K562 (cell line): ENCODE results near the gene TRIM4. TPM values are rescaled to one million over a fixed set of nuclear protein-coding genes. Genes with fewer than 3 reads are reported as not detected.

ENCODE experiments used
- ATAC-seq: fragments of 200-7000 bp; cut with Tn5 transposase; 3 replicates; pipeline ENCODE4 v1.9.1; 2020; ENCODE audit warnings: moderate library complexity
- BruUV-seq: library from RNA; stranded (reverse); fragments of 400-500 nt; replicated peaks from 2 replicates; lab custom pipeline; 2021; lab: Mats Ljungman, UMichigan
- CTCF ChIA-PET: fragments of 300-600 bp; formaldehyde crosslinking; extraction: SDS; loops from one replicate; lab custom pipeline; 2021; ENCODE audit warnings: low intra/inter-chr PET ratio; lab: Yijun Ruan, JAX
- POLR2A ChIA-PET: fragments of 300-600, 350-650 bp; sonication (Branson Sonifier 250); formaldehyde crosslinking; extraction: SDS; loops from one replicate; lab custom pipeline; 2021; ENCODE audit warnings: antibody characterized with exemption, inconsistent platforms; lab: Yijun Ruan, JAX
- DNase-seq, 4 experiments: peaks; one replicate each; pipeline versions ENCODE4 v3.0.0 to v3.0.0-alpha.2; 2011 to 2018; ENCODE audit warnings: low spot score in 3 of 4, mixed read lengths in 3 of 4; ENCODE audit errors: extremely low read depth in 1 of 4
- FAIRE-seq: peaks from 2 replicates; lab custom pipeline; 2011; peaks lifted over from hg19 to GRCh38; lab: Jason Lieb, UNC
- H2AFZ ChIP-seq: 2 replicates; pipeline ENCODE4 v1.6.0; 2011; ENCODE audit warnings: low read depth, low read length, control low read depth, inconsistent platforms
- H3K27ac ChIP-seq: fragments of 200-600 bp; 3 replicates; pipeline ENCODE4 v1.8.0; 2011; ENCODE audit warnings: low read depth, mild to moderate bottlenecking, control low read depth, inconsistent platforms, low read length, moderate library complexity, mixed read lengths; ENCODE audit errors: extremely low read depth
- H3K27me3 ChIP-seq, 2 experiments: fragments of 300-600 bp in 1 of 2; 2 replicates in 1 of 2; 3 replicates in 1 of 2; pipeline versions ENCODE4 v1.6.0 to v1.8.0; 2011; ENCODE audit warnings: inconsistent platforms in 2 of 2, low read length in 2 of 2, mild to moderate bottlenecking in 1 of 2, mixed read lengths in 1 of 2, moderate library complexity in 1 of 2; ENCODE audit not compliant: control insufficient read depth in 2 of 2, insufficient read depth in 2 of 2
- H3K36me3 ChIP-seq: fragments of 300-600 bp; 3 replicates; pipeline ENCODE4 v1.8.0; 2011; ENCODE audit warnings: mild to moderate bottlenecking, low read length, inconsistent platforms; ENCODE audit not compliant: control insufficient read depth, insufficient read depth
- H3K4me1 ChIP-seq, 2 experiments: fragments of 200-600 bp in 1 of 2; replicated peaks in 1 of 2; 2 replicates in 1 of 2; 3 replicates in 1 of 2; pipeline versions ENCODE4 v1.5.1 to v1.8.0; 2011; ENCODE audit warnings: inconsistent platforms in 2 of 2, low read length in 2 of 2, mild to moderate bottlenecking in 1 of 2, mixed read lengths in 1 of 2, moderate library complexity in 1 of 2; ENCODE audit not compliant: control insufficient read depth in 2 of 2, insufficient read depth in 2 of 2
- H3K4me2 ChIP-seq: 2 replicates; pipeline ENCODE4 v1.6.1; 2011; ENCODE audit warnings: low read length, control low read depth, inconsistent platforms, mixed read lengths; ENCODE audit not compliant: insufficient read depth
- H3K4me3 ChIP-seq: fragments of 200-600 bp; sonication (generic), shearing (Covaris generic); 2 replicates; pipeline ENCODE4 v1.5.1; 2016; ENCODE audit warnings: control low read depth, inconsistent platforms
- H3K79me2 ChIP-seq: fragments of 200-600 bp; 3 replicates; pipeline ENCODE4 v1.8.0; 2011; ENCODE audit warnings: low read length, inconsistent platforms; ENCODE audit not compliant: control insufficient read depth, insufficient read depth
- H3K9ac ChIP-seq, 2 experiments: 2 replicates each; pipeline versions ENCODE4 v1.6.0 to v1.6.1; 2011; ENCODE audit warnings: low read depth in 2 of 2, low read length in 2 of 2, control low read depth in 1 of 2, inconsistent platforms in 1 of 2, mild to moderate bottlenecking in 1 of 2, mixed read lengths in 1 of 2; ENCODE audit not compliant: insufficient read depth in 1 of 2
- H3K9me1 ChIP-seq: one replicate; pipeline ENCODE4 v1.6.0; 2011; ENCODE audit warnings: inconsistent platforms, mild to moderate bottlenecking, low read length, moderate library complexity; ENCODE audit not compliant: control insufficient read depth, insufficient read depth
- H3K9me3 ChIP-seq: replicated peaks from 2 replicates; pipeline ENCODE4 v1.5.1; 2011; ENCODE audit warnings: low read depth, low read length, inconsistent platforms; ENCODE audit not compliant: control insufficient read depth, insufficient read depth
- H4K20me1 ChIP-seq: replicated peaks from 2 replicates; pipeline ENCODE4 v1.6.1; 2011; ENCODE audit warnings: low read length, inconsistent platforms, mixed read lengths; ENCODE audit not compliant: control insufficient read depth, insufficient read depth
- BRD9 ChIP-seq: fragments of 450-650 bp; IDR thresholded peaks from 2 replicates; pipeline ENCODE4 v1.6.1; 2018; ENCODE audit warnings: low read depth; ENCODE audit not compliant: partially characterized antibody
- KHSRP ChIP-seq: fragments of 450-650 bp; IDR thresholded peaks from 2 replicates; pipeline ENCODE4 v1.6.1; 2017
- NR3C1 ChIP-seq: sonication (generic); formaldehyde crosslinking; IDR thresholded peaks from 2 replicates; pipeline ENCODE4 v1.8.1; 2022; ENCODE audit warnings: missing genetic modification reagents
- PHF21A ChIP-seq: fragments of 450-650 bp; IDR thresholded peaks from 2 replicates; pipeline ENCODE4 v1.6.1; 2017; ENCODE audit warnings: low read depth, borderline replicate concordance
- RB1 ChIP-seq: fragments of 450-650 bp; IDR thresholded peaks from 2 replicates; pipeline ENCODE4 v1.6.1; 2017; ENCODE audit warnings: low read depth, mild to moderate bottlenecking
- SP2 ChIP-seq: IDR thresholded peaks from 2 replicates; pipeline ENCODE4 v1.6.1; 2011; ENCODE audit warnings: mild to moderate bottlenecking, low read depth, low read length, moderate library complexity; ENCODE audit not compliant: poor library complexity, severe bottlenecking; ENCODE audit errors: extremely low read depth
- USF2 ChIP-seq: sonication (generic); formaldehyde crosslinking; IDR thresholded peaks from 2 replicates; pipeline ENCODE4 v1.5.0; 2020; ENCODE audit warnings: missing genetic modification reagents
- WGBS: fragments of 100-300 bp; shearing (Covaris generic); methylation state at CpG from one replicate; pipeline ENCODE4 v1.1.6; 2016; ENCODE audit warnings: low coverage, mixed read lengths; ENCODE audit not compliant: insufficient coverage; ENCODE audit errors: missing lambda C conversion rate; 5-methylcytosine and 5-hydroxymethylcytosine counted together
- in situ Hi-C: fragments of 300-500 bp; cut with MboI; formaldehyde crosslinking; loops from 4 replicates; pipeline ENCODE4 v1.15.0; 2018; ENCODE audit warnings: inconsistent platforms, mixed read lengths
- intact Hi-C: fragments of 100-400 bp; cut with micrococcal nuclease; formaldehyde crosslinking; loops from 2 replicates; pipeline ENCODE4 v1.14.2; 2022
- polyA plus RNA-seq, 8 experiments: library from polyadenylated mRNA; depleted of rRNA in 4 of 8; stranded (reverse) in 5 of 8; unstranded in 3 of 8; fragments of >200 nt; fragmentation: Nextera tagmentation in 2 of 8; fragmentation: Illumina TruSeq in 1 of 8; extraction: Ambion mirVana in 2 of 8; extraction: Trizol in 1 of 8; gene quantifications; 2 replicates each; pipeline versions ENCODE4 v1.2.1 to v1.2.3, GENCODE V29; 2011 to 2014; ENCODE audit warnings: inconsistent platforms in 1 of 8, missing spikeins in 1 of 8
- total RNA-seq, 7 experiments: library from RNA; depleted of rRNA in 6 of 7; stranded (reverse); fragments of >200 nt in 6 of 7; fragmentation: Illumina TruSeq in 2 of 7; extraction: Trizol in 2 of 7; gene quantifications; 2 replicates each; pipeline versions ENCODE4 v1.2.1 to v1.2.3, GENCODE V29; 2011 to 2021; ENCODE audit warnings: low replicate concordance in 1 of 7
- TF ChIP-seq, protein P1 (sequence below): fragments of 250-450 bp; sonication (Bioruptor Pico); IDR thresholded peaks from 2 replicates; pipeline ENCODE4 v1.5.0; 2021; ENCODE audit warnings: mild to moderate bottlenecking, moderate library complexity
- TF ChIP-seq, protein P2 (sequence below): sonication (generic); formaldehyde crosslinking; IDR thresholded peaks from 2 replicates; pipeline ENCODE4 v1.8.0; 2022; ENCODE audit warnings: mild to moderate bottlenecking, missing genetic modification reagents

Gene TRIM4
- total and polyA plus RNA-seq, 9 of the 15 experiments (the other 6 are each of a cell fraction or from before 2014, with no cell fraction given), result 6.2 to 28.3 (median 22.4) TPM

- TF ChIP-seq, protein P1, sequence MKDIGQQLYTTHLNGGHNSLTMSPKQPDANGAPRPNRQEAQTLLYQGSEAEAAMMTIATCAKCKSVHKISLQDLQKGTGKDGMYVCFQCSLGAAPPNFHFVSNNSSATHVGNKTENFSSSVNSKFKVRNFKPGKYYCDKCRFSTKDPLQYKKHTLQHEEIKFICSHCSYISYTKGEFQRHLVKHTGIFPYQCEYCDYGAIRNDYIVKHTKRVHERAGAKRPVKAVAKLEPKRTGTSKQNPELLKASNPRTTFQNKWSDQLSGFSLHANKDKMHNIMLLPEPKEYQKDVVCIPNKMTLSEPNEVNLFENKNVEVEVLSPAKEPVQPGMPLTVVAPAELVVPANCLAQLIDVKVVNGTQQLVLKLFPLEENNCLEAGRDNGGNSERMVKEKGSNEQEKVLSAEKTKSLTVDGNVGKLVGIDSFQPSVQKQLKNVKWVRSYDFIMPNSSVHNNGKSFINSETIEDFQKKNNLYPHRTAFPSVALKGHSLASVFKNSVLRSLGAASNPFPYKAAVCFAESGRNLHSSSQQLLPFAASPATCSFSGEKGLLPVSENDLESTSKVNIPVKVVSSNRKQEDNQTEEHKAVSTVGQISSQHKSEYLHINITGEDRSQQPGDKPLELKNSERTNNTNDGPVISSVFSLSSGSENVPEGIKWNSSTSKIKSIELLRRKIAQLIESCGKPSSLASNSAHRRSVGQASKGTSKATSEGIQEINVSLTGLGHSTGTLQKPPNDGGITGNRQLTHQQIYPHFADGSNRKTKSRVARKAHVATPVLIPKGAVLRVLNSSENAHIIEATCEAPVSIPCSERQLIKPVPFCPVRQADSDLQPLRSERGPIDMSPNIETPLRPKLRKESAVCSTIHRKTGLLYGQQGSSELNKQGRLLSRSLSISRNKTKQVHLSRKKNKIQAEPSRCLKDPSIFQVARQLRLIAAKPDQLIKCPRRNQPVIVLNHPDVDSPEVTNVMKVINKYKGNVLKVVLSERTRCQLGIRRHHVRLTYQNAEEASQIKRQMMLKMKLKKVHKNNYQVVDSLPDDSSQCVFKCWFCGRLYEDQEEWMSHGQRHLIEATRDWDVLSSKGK (CRISPR knock-in tag), result no peak
- TF ChIP-seq USF2 (CRISPR knock-in tag) (no peak), RB1 (no peak)
These were observed 8.4 kb downstream of the TRIM4 start (continued) for GRCh38 chr7:99910976-99911375.

DNA sequence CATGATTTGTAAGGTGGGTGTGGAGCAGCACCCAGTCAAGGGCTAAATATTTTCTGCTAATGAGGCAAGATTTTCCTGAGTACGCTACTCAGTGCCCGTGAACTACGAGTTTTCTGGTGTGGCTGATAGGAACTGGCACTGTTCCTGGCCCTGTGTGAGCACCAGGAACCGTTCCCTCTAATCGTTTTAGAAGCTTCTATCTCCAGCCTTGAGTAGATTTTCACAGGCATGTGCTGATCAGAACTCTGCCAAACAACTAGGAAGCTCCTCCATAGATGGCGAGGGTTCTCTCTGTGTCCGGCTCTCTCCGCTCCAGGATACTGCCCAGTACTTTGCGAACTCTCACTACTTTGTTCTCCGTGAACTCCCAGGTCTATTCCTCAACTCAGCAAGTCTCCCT lies 17.7 kb downstream of the TRIM4 start:
- CTCF ChIA-PET, result no interaction called here
- Histone ChIP-seq H4K20me1 (peaks cover 3% of the 10 kb centered on the region; the same call in 1 of the 2 replicates), H3K9me1 (no peaks in the 10 kb centered on the region), H3K79me2 (no peaks in the 10 kb centered on the region), H3K27me3 (no peaks in the 10 kb centered on the region), H3K4me2 (no peak overlapping the region), H2AFZ (no peak overlapping the region), H3K4me3 (no peak overlapping the region), H3K36me3 (peaks cover 62% of the 10 kb centered on the region), H3K27ac (no peak overlapping the region), H3K9me3 (no peaks in the 10 kb centered on the region), H3K9ac (no peak overlapping the region), H3K4me1 (no peaks in the 10 kb centered on the region; a peak in 2 of 5 replicates)
- DNase-seq (no peak), FAIRE-seq (no peak), ATAC-seq (no peak)
- TF ChIP-seq BRD9 (no peak), NR3C1 (no peak), SP2 (no peak), PHF21A (no peak), KHSRP (no peak)
- TF ChIP-seq, protein P2, sequence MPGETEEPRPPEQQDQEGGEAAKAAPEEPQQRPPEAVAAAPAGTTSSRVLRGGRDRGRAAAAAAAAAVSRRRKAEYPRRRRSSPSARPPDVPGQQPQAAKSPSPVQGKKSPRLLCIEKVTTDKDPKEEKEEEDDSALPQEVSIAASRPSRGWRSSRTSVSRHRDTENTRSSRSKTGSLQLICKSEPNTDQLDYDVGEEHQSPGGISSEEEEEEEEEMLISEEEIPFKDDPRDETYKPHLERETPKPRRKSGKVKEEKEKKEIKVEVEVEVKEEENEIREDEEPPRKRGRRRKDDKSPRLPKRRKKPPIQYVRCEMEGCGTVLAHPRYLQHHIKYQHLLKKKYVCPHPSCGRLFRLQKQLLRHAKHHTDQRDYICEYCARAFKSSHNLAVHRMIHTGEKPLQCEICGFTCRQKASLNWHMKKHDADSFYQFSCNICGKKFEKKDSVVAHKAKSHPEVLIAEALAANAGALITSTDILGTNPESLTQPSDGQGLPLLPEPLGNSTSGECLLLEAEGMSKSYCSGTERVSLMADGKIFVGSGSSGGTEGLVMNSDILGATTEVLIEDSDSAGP (CRISPR knock-in tag), result no peak
- intact Hi-C loops (no loop called here), in situ Hi-C loops (no loop called here)
- POLR2A ChIA-PET, result interaction anchor here (1.9 kb wide), 1 partner anchor 17 kb away, joined by 6 read pairs; the partner anchor contains the start of gene TRIM4
- 97% methylated on average over 10 of the region's 10 CpGs for WGBS
- no TSS peak for BruUV-seq
